Activated CD4-positive, CD25-positive, alpha-beta regulatory T cell treated with anti-CD3 and anti-CD28 coated beads, Interleukin-2, amount 50 U/mL, for 72 hours (primary cell): ENCODE measurements around the gene LRRK1.

Source experiments
- DNase-seq: peaks from one replicate; pipeline ENCODE4 v3.0.0; 2021

The LRRK1 gene

DNA sequence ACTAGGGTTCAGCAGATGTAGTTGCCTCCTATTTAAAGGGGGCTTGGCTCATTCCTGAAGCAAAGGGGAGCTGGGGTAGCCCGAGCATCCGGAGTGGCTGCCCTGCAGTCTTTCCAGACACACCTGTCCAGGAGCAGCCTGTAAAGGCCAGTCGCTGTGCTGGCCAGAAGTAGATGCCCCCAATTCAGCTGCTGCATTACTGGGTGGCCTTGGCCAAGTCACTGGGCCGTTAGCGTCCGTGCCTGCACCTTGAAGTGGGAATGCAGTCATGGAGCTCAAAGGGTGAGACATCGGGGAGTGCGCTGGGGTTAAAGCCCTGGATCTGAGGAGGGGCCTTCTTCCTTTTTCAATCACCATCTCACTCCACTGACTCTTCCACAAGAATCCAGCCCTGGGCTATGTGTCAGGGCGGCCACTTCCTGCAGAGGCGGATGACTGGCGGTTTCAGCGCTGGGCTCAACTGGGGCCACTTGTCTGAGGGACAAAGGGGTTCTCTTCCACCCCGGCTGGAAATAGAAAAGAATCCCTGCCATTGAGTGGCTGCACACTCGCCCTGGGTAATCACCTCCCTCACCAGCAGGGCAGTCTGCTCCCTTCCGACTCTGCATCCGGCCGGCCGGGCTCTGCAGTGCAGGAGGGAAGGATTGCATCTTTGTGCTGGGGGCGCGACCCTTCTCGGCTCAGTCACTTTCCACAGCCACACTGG lies 27.7 kb upstream of the LRRK1 start:
- no peak for DNase-seq

DNA sequence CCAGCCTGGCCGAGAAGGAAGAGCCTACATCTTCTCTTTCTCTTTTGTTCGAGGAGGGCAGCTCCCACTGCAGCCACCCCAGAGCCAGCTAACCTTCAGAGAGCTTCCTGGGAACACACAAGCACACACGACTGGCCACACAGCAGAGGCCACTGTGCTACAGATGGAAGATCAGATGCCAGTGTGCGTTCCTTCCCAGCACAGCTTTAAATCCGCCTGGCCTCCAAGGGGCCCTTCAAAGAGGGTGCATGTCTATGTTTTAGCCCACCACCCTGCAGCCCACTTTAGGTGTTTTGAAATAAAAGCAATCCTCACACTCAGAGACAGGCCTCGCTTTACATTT lies 27.2 kb upstream of the LRRK1 start:
- DNase-seq, result no peak

DNA sequence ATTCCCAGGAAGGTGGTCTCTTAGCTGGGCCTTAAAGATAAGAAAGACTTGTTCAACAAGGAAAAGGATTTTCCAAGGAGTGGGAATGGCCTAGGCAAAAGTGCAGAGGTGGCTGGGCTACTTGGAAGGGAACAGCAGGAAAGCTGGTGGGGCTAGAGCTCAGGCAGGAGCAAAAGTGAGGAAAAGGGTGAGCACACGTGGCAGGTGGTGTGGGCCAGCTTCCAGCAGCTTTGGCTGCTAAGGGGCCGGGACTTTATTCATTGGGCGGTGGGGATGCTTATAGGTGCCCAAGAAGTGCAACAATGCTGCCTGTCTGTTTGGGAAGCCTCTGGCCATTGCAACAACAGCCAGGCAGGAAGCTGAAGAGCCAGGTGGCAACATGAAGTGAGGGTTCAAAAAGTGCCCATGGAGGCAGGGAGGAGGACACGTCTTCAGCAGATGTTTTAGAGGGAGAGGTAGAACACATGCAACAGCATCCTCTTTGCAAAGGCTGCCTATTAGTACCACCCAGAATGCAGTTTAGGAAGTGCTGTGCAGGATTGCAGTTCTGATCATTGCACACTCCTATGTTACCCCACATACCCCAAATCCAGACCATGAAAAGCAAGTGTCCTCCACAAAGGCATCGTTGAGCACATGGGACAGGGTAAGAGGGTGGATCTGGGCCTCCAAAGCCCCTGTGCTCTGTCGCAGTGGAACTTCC lies 25.7 kb upstream of the LRRK1 start:
- DNase-seq, result no peak

DNA sequence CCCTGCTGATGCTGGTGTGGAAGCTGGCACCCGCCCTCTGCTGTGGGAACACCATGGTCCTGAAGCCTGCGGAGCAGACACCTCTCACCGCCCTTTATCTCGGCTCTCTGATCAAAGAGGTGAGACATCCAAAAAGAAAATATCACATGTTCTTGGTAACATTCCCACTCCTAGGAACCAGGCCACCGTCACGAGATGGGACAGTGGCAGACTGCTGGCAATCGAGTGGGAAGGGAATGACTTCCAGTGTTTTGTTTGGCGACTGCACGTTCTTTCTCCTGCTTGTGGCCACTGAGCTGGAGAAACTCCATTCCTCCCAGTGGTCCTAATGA lies 25.2 kb upstream of the LRRK1 start:
- DNase-seq, result no peak

DNA sequence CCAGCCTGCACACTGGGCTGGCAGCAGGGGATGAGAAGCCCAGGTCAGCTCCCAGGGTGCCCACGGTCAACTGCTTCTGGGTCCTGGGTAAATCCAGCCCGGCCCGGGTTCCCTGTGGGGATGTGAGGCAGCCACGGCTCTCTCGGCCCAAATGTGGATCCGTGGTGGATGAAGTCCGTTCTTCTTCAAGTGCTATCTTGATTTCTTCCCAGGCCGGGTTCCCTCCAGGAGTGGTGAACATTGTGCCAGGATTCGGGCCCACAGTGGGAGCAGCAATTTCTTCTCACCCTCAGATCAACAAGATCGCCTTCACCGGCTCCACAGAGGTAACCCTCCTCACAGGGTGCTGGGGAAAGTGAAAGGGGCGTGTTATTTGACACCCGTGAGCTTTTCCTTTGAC lies 23.4 kb upstream of the LRRK1 start:
- no peak for DNase-seq

DNA sequence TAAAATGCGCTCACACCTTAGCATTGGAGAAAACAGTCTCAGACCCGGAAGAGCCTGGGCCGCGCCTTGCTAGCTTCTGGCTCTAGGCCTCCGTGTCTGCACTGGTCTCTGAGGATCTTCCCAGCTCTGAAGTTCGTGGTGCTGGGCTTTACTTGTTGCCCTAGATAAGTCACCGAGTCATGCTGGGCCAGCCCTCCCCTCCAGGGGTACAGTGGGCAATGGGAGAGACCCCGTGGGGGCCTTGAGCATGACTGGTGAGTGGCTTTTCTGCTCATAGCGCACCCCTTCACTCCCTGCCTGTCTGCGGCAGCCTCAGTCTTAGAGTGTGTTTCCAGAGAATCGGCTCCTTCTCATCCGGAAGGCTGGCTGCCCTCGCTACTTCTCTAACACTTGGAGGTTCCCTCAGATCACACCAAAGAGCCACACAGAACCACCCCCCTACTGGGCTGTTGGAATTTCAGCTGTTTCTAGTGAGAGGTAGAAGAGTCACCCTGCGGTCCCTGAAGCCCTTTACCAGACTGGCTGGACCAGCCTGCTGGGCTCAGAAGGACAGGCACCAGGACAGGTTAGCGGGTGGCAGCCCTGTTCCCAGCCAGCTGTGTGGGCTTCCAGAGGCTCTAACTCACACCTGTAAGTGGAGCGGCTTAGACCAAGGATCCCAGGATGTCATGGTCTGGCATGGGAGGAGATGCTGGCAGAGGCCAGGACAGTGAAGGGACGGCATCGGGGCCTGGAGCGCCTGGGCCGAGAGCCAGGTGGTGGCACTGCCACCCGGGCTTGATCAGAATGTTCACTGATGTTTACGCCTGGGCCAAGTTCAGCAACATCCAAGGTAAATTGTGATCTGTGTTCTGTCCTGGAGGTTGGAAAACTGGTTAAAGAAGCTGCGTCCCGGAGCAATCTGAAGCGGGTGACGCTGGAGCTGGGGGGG lies 21.7 kb upstream of the LRRK1 start:
- DNase-seq, result no peak

DNA sequence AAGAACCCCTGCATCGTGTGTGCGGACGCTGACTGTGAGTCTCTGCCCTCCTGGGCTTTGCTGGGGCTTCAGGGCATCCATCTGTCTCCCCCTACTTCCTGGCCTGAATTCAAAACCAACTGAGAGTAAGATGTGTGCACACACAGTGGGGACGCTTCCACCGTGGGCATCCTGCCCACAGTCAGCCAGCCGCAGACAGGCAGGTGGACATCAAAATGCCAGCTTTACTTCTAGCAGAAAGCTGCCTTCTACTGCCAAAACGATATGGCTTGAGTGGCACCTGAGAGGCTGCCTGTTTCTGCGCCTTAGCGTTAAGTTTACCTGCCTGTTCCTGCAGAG lies 21.0 kb upstream of the LRRK1 start:
- DNase-seq, result no peak

DNA sequence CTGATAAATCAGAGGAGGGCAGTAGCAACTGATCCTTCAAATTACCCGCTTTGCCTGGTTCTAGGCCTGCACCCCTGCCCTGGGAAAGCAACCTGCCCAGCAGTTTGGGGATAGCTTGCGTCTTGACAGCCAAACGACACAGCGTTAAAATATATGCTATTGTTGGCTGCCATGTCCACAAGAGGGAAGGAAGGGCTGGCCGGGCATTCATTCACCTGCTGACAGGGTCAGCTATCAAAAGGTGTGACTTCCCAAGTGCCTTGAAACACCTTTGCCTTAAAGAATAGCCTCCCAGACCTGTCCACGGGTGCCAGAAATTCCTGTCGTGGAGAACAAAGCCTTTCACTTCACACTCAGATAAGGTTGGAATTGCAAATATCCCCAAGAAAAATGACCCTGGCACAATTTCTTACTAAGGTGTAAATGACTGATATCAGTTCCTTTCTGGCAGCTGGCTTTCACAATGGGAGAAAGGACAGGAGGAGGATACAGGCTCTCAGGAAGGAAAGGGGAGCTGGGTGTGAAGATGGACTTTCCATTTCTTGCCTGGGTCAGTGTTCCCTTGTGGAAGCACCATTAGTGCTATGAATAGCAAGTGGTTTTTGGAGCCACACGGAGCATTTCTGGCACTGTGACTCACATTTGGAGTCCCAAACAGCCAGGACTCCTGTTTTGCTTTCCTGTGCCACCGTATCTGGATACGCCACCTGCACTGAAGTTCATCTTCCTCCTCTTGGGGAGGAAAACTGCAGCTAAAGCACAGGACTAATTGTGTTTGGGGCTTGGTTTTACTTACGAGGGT lies 20.3 kb upstream of the LRRK1 start:
- DNase-seq, result no peak

DNA sequence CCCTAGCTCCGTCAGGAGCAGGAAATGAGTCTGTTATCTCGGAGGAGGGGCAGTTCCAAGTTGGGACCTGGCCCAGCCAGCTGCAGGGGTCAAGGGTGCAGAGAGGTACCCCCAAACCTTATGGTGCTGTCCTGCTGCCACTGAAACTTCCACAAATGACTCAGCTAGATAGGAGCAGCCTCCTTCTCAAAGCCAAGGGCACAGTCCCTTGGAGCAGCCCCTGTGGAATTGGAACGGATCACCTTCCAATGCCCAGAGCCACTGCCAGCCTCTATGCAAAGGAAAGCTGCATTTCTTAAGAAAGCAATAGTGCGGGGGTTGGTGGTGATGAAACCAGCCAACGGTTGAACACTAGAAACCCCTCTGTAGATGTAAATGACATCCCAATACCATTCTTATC lies 19.6 kb upstream of the LRRK1 start:
- DNase-seq, result no peak

DNA sequence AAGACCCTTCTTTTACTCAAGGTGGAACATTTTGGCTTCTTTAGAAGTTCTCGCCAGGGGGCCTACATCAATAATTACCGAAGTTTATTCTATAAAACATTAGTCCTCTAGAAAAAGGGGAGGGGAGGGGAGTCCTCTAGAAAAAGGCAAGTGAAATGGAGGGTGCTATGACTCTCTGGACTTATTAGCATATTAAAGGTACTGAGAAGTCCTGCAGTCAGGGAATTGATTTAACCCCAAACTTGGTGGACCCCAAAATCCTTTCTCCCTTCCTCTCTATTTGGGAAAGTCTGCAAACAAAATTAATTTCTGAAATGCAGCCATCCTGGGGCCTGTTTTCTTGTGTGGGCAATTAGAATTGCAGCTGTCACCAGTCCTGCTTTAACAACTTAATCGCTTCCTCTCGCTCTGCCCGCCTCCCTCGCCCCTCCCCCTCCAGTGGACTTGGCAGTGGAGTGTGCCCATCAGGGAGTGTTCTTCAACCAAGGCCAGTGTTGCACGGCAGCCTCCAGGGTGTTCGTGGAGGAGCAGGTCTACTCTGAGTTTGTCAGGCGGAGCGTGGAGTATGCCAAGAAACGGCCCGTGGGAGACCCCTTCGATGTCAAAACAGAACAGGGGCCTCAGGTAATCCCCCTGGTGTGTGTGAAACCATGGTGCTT lies 18.9 kb upstream of the LRRK1 start:
- DNase-seq, result no peak

DNA sequence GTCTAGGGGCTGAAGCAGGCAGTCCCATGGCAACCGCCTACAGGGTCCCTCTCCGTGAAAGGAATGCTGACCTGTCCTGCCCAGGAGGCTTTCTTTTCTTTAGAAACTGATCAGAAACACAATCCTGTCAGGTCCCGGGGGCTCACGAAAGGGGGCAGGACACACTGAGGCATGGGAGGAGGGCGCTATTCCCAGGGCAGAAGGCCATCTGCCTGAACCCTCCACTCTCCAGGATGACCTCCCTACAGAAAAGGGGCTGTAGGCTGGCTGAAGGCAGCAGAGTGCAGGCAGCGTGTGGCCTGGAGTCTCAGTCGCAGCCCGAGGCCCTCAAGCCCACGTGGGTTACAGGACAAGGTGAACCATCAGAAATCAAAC lies 18.4 kb upstream of the LRRK1 start:
- no peak for DNase-seq

DNA sequence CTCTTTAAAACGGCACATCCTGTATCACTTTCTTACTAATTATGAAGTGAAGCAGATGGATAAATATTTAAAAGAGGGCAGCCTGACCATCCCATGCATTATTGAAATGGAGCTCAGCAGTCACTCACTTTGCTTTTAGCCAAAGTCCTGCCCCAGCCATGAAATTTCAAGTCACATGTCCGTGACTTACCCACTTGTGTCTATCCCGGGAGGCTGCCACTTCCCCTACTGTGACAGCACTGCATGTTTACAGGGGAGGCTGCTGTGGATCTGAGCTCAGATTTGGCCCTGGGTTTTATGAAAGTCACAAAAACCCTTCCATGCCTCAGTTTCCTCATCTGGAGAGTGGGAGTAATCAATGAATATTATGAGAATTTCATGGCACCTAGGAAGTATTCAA lies 17.9 kb upstream of the LRRK1 start:
- DNase-seq, result no peak

DNA sequence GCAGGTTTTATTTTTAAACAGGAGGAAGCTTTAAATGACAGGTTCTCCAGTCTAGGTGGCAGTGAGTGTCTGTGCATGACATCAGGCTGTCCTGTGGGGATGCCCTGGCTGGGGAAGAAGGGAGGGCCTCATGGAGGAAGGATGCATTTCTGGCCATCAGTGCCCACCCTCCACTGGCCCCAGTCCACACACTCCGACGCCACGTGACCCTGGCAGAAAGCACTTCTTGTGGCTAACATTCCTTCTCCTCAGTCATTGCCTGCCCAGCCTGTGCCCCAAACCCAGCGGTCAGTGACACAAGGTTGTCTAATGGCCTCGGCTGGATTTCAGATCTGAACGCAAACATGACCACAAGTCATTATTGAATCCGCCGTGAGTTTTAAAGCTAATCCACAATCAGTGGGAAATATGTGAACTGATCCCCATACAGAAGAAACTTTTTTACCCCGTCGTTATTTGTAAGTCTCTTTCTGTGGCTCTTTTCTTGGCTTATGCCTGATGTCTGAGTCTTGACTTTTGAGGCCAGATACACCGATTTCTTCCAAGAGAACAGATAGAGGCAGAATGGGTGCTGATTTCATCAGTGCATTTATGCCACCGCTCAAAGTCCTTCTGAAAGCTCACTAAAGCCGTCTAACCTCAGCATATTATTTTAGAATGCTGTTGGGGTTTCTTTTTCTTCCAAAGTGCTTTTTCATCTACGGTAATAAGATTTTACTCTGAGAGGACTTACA lies 17.3 kb upstream of the LRRK1 start:
- DNase-seq, result no peak

DNA sequence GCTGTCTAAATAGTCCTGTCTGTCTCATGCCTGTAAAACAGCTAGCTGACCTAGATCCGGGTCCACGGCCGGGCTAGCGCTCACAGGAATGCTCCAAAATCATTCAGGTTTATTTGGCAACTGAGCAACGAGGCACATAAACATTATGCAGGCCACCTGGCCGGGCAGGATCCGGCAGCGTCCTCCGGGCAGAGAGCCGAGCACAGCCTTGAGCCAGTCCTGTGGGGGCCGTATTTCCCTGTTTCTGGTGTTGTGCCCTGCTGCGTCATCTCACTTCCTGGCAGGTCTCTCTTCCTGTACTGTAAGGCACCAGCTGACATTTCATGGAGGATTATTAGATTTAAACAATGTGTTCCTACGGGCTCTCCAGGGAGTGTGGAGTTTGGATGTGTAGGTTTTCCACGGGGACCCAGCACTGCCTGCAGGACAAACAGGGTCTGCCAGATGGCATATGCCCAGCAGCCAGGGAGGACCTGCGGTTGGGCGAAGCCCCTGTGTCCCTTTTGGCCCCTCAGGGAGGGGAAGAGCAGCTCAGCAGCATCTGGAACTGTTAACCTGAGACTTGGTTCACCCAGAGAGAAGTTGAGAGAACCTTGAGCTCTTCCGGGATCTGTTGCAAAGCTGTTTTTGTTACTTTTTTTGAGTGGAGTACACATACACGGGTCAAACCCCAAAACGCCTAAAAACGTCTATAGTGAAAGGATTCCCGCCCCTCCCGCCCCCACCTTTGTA lies 16.6 kb upstream of the LRRK1 start:
- no peak for DNase-seq

DNA sequence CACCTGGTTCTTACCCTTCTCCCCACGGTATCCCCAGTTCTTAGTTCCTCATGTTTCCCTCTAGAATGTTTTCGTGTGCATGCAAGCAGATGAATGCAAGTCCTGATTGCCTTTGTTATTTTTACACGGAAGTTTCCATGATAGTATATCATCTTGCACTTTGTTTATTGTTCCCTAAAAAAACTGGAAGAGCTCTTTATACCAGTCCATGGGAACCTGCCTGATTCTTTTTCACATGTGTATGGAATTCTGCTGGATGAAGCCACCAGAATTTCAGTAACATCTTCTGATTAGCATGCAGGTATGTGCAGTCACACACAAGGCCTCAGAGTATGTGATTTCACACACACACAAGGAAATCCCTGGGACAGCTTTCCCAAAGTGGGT lies 16.0 kb upstream of the LRRK1 start:
- no peak for DNase-seq

DNA sequence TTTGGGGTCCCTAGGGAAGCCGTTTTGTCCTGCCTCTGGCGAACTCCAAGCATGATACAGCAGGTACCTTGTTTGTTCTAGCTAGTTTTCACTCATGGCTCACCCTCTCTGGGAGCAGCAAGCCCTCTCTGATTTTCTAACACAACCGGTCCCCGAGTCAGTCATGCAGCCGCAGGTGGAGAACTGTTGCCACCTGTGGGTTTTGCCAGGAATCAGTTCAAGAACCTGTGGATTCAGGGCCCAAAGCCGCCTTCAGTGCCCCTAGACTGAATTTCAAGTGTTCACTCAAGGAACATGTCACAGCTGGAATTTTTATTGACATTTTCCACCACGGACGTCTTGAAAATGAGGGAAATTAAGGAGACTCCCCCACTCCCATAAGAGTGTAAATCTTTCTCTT lies 13.3 kb upstream of the LRRK1 start:
- DNase-seq, result no peak

DNA sequence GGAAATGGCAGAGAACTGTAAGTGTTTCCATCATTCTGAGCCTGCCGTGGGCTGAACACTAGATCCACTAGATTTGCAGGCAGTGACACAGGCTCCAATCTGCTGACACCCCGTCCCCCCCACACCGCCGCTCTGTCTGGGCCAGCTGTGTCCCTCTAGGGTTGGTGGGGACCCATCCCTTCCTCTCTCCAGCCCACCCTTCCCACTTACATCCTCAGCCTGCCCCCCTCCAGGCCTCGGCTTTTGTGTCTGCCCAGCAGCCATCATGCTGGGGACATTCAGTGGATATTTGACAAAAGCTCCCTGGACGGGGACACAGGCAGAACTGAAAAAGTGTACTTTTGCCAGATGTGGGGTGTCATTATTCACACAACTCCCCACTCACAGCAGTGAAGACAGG lies 10.7 kb upstream of the LRRK1 start:
- no peak for DNase-seq

DNA sequence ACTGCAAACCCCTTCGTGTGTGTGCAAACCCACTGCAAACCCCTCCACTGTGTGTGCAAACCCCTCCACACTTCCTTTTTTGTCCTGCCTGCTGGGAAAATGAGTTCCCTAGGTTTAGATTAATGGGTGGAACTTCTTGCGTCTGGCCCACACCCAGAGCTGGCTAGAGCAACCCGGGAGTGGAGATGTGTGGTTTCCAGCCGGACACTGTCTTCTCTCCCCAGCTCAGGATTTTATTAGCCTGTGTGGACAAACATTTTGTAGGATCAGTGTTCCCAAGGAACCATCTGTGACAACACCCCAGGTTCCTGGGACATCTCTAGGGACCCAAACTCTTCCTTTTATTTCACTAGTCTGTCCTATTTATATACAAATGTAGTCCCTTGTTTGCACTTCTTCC lies 9.6 kb upstream of the LRRK1 start:
- DNase-seq, result no peak

DNA sequence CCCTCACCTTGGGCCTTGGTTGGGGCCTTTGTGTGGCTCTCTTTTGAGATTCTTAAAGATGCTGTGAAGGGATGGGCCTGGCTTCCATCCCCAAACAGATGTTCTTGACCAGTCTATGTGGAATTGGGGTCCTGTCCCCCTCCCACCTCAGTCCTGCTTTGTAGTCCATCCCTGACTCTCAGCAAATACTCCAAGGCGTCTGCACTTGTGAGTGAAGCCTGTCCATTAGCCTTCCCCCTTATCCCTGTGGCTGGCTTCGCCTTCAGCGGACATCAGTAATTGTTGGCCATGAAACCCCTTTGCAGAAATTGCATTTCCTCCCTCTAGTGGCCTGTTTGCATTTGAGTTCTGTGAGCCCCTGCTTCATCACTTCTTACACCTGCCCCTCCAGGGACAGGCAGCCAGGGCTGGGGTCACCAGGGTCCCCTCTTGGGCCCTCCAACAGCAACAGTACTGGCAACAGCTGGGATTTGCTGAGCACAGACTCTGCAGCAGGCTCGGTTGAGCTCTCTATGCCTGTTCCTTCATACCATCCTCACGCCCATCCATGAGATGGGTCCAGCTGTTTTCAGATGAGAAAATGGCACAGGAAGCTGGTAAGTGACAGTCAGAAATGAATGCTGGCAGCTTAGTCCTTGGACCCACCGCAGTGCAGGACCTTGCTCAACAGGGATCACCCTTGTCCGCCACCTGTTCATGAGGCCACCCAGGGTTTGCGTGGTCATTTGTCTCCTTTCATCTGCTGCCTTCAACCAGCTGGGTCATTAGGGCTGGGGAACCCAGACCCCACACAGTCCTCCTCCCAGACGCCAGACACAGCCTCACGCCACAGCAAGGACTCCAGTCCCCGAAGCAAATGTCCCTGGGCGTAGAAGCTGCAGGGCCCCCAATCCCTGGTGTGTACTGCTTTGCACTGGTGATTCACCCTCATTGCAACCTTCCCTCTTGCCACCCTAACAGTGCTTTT lies 8.9 kb upstream of the LRRK1 start:
- DNase-seq, result no peak

DNA sequence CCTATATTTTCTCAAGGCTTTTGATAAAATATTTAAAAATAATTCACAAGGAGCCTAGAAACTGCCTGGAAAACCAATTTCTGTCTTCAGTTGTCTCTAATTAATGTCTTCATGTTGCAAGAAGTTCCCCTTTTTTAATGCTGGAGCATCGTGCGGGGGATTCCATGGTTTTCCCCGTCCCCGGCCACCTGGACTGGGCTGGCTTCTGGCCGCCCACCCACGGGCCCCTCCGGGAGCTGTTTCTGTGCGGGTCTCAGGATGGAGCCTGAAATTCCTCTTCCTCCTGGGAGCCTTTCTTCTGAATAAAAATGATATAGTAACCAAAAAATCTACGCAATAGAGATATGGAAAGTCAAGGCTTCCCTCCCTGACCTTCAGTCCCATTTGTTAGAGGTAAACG lies 8.1 kb upstream of the LRRK1 start:
- DNase-seq, result no peak
